ENCODE data around the gene VAMP7. TPM values are rescaled to one million over a fixed set of nuclear protein-coding genes. Genes with fewer than 3 reads are reported as not detected.

Gene VAMP7
- 19.9 and 23.7 TPM in 2 replicates for total RNA-seq (2021)
- long read RNA-seq, transcript VAMP7-205 (8 exons, 742 nt), result minor isoform, 10 of 224 reads
- long read RNA-seq, transcript VAMP7-206 (7 exons, 696 nt), result minor isoform, 7 of 224 reads
- long read RNA-seq, transcript VAMP7-202 (8 exons, 2,646 nt), result major isoform, 172 of 224 reads
- long read RNA-seq, partial matches to known transcripts, result 3 of 224 reads
- long read RNA-seq, other reads (novel, unspliced or antisense), result 28 of 224 reads

- DNase-seq, result peak; percentile 87
- H3K36me3 Mint-ChIP-seq (ENCODE audit: insufficient read depth in 1 of 3, low read depth in 3 of 3), result no peaks in the 10 kb centered on the region; a peak in 1 of 7 replicates
- Histone ChIP-seq H3K23me2 (ENCODE audit: insufficient read length, low read depth, low read length, poor library complexity, severe bottlenecking) (peaks cover 3% of the 10 kb centered on the region), H2BK12ac (ENCODE audit: insufficient read length, low read depth, low read length) (no peak within 1 kb of the TSS), H4K5ac (ENCODE audit: insufficient read length, low read depth, low read length) (no peak within 1 kb of the TSS), H3K4me1 (ENCODE audit: insufficient read depth, low read length) (no peaks in the 10 kb centered on the region), H3K9me3 (ENCODE audit: control insufficient read depth, low read depth, low read length) (peaks cover 10% of the 10 kb centered on the region), H3K4ac (ENCODE audit: low read depth, low read length) (no peak within 1 kb of the TSS), H2BK5ac (ENCODE audit: insufficient read length, low read length) (no peak within 1 kb of the TSS), H3K27ac (ENCODE audit: insufficient read length, low read depth, low read length) (no peak within 1 kb of the TSS), H3K27me3 (ENCODE audit: insufficient read depth, low read length) (no peaks in the 10 kb centered on the region), H3T11ph (ENCODE audit: low read length) (no peak within 1 kb of the TSS), H3K14ac (ENCODE audit: insufficient read depth, low read length) (no peak within 1 kb of the TSS), H2BK15ac (ENCODE audit: low read depth, low read length) (no peak within 1 kb of the TSS), H4K8ac (replicated peaks; ENCODE audit: insufficient read length, low read depth, low read length) (no peak within 1 kb of the TSS), H4K91ac (ENCODE audit: insufficient read length, low read depth, low read length) (no peak within 1 kb of the TSS), H3K56ac (ENCODE audit: insufficient read length, low read depth, low read length) (no peak within 1 kb of the TSS), H2BK20ac (ENCODE audit: low read depth, low read length, poor library complexity, severe bottlenecking) (no peak within 1 kb of the TSS), H3K4me2 (ENCODE audit: insufficient read depth, insufficient read length, low read length) (peak within 1 kb of the TSS; percentile 82), H2BK120ac (ENCODE audit: low read depth, low read length, poor library complexity, severe bottlenecking) (no peak within 1 kb of the TSS), H3K79me1 (ENCODE audit: insufficient read depth, low read depth, low read length, poor library complexity, severe bottlenecking) (no peaks in the 10 kb centered on the region), H3K18ac (ENCODE audit: insufficient read length, low read depth, low read length) (no peak within 1 kb of the TSS), H3K23ac (ENCODE audit: insufficient read length, low read depth, low read length) (no peak within 1 kb of the TSS), H2AFZ (ENCODE audit: low read length) (no peak within 1 kb of the TSS), H3K9ac (ENCODE audit: extremely low read depth, insufficient read length, low read length) (peak within 1 kb of the TSS; percentile 51), H4K20me1 (ENCODE audit: control insufficient read depth, insufficient read depth, insufficient read length) (no peaks in the 10 kb centered on the region), H3K79me2 (ENCODE audit: insufficient read depth, low read length) (no peaks in the 10 kb centered on the region), H2AK5ac (ENCODE audit: insufficient read length, low read length) (no peak within 1 kb of the TSS)
- H3K4me1 Mint-ChIP-seq, result peaks cover 0 to 3% of the 10 kb centered on the region in 2 experiments; a peak in 2 of 4 replicates
- peak within 1 kb of the TSS; percentile 90 to 94 for H3K4me3 Mint-ChIP-seq
- peak within 1 kb of the TSS in 2 of 3 experiments; percentile 46 to 95; a peak in 5 of 7 replicates for H3K27ac Mint-ChIP-seq
- TF ChIP-seq, protein P1, sequence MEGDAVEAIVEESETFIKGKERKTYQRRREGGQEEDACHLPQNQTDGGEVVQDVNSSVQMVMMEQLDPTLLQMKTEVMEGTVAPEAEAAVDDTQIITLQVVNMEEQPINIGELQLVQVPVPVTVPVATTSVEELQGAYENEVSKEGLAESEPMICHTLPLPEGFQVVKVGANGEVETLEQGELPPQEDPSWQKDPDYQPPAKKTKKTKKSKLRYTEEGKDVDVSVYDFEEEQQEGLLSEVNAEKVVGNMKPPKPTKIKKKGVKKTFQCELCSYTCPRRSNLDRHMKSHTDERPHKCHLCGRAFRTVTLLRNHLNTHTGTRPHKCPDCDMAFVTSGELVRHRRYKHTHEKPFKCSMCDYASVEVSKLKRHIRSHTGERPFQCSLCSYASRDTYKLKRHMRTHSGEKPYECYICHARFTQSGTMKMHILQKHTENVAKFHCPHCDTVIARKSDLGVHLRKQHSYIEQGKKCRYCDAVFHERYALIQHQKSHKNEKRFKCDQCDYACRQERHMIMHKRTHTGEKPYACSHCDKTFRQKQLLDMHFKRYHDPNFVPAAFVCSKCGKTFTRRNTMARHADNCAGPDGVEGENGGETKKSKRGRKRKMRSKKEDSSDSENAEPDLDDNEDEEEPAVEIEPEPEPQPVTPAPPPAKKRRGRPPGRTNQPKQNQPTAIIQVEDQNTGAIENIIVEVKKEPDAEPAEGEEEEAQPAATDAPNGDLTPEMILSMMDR (conservative IDR thresholded peaks at IDR 0.05), result no peak
- no CpG with 5 or more reads among the region's 48 CpGs for WGBS (ENCODE audit: extremely low coverage, insufficient read length, low lambda C conversion rate)
- H3K27me3 Mint-ChIP-seq (ENCODE audit: low read depth), result peaks cover 19% of the 10 kb centered on the region
- peaks cover 52 to 64% of the 10 kb centered on the region in 2 experiments for H3K9me3 Mint-ChIP-seq
Observed at GRCh38 chrX:155881158-155881993, at the start of gene VAMP7. VAMP7 (plus strand) TSS chrX:155881345; CDS start chrX:155889467, 8,122 bp downstream.

Measured in H9 (cell line).